ENCODE results near the gene EBLN2. TPM values are rescaled to one million over a fixed set of nuclear protein-coding genes. Genes with fewer than 3 reads are reported as not detected.

Gene EBLN2
- total RNA-seq, 1 donor from 2014 or later = 15.3 TPM

GRCh38 chr3:73049319-73049718 is 12.1 kb upstream of the EBLN2 start:
- H3K79me2 ChIP-seq (ENCODE audit: low read depth) = no peaks in the 10 kb centered on the region
- H3K36me3 ChIP-seq = no peaks in the 10 kb centered on the region
- DNase-seq (ENCODE audit: low spot score) = no peak
- H2AFZ ChIP-seq (replicated peaks) = no peak overlapping the region
- Mint-ChIP-seq H3K27ac (no peak overlapping the region), H3K4me1 (no peaks in the 10 kb centered on the region), H3K36me3 (peaks cover 17% of the 10 kb centered on the region), H3K9me3 (no peaks in the 10 kb centered on the region), H3K4me3 (no peak overlapping the region), H3K27me3 (ENCODE audit: insufficient read depth, low read depth) (no peaks in the 10 kb centered on the region)
- peaks cover 93% of the 10 kb centered on the region for H4K20me1 ChIP-seq (ENCODE audit: low read depth)
- no peak overlapping the region for H3K27ac ChIP-seq
- no peak overlapping the region for H3K4me2 ChIP-seq
- no peak overlapping the region for H3K9ac ChIP-seq
- H3F3A ChIP-seq (ENCODE audit: low read depth) = peaks cover 6% of the 10 kb centered on the region
- no peak for TF ChIP-seq CTCF (IDR thresholded peaks at IDR 0.05)
- TF ChIP-seq EZH2 (IDR thresholded peaks at IDR 0.05) = no peak
- no peak for TF ChIP-seq EZH2phosphoT487 (IDR thresholded peaks at IDR 0.05)
- H3K4me3 ChIP-seq = no peak overlapping the region
- no peaks in the 10 kb centered on the region for H3K9me3 ChIP-seq (ENCODE audit: low read depth)
- no peaks in the 10 kb centered on the region for H3K4me1 ChIP-seq
- no peaks in the 10 kb centered on the region for H3K27me3 ChIP-seq

GRCh38 chr3:73052857-73053256 is 8.6 kb upstream of the EBLN2 start:
- Histone ChIP-seq H3K9me3 (ENCODE audit: low read depth) (no peaks in the 10 kb centered on the region), H3F3A (ENCODE audit: low read depth) (peaks cover 20% of the 10 kb centered on the region), H3K4me2 (no peak overlapping the region), H3K36me3 (no peaks in the 10 kb centered on the region), H3K4me1 (no peaks in the 10 kb centered on the region), H4K20me1 (ENCODE audit: low read depth) (peaks cover 57% of the 10 kb centered on the region), H3K27me3 (no peaks in the 10 kb centered on the region), H3K27ac (no peak overlapping the region), H2AFZ (replicated peaks) (no peak overlapping the region), H3K4me3 (no peak overlapping the region), H3K79me2 (ENCODE audit: low read depth) (peaks cover 25% of the 10 kb centered on the region), H3K9ac (no peak overlapping the region)
- Mint-ChIP-seq H3K4me3 (no peak overlapping the region), H3K27ac (no peak overlapping the region), H3K4me1 (no peaks in the 10 kb centered on the region), H3K36me3 (peaks cover 10% of the 10 kb centered on the region), H3K27me3 (ENCODE audit: insufficient read depth, low read depth) (no peaks in the 10 kb centered on the region), H3K9me3 (no peaks in the 10 kb centered on the region)
- DNase-seq (ENCODE audit: low spot score) = no peak
- TF ChIP-seq CTCF (IDR thresholded peaks at IDR 0.05) (no peak), EZH2phosphoT487 (IDR thresholded peaks at IDR 0.05) (no peak), EZH2 (IDR thresholded peaks at IDR 0.05) (no peak)

DNA sequence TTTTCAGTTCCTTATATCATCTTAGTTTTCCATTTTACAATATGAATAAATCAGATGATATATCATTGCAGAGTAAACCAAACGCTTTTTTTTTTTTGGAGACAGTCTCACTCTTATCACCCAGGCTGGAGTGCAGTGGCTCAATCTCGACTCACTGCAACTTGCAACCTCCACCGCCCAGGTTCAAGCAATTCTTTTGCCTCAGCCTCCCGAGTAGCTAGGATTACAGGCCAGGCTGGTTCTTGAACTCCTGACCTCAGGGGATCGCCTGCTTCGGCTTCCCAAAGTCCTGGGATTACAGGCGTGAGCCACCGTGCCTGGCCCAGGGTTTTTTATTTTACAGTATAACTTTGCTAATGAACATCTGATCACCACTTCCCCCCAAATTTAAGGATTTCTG is 5.9 kb upstream of the EBLN2 start:
- Histone ChIP-seq H3K27me3 (no peaks in the 10 kb centered on the region), H3F3A (ENCODE audit: low read depth) (peaks cover 16% of the 10 kb centered on the region), H3K4me1 (no peaks in the 10 kb centered on the region), H4K20me1 (ENCODE audit: low read depth) (peaks cover 30% of the 10 kb centered on the region), H3K4me3 (no peak overlapping the region), H3K9ac (no peak overlapping the region), H2AFZ (replicated peaks) (no peak overlapping the region), H3K4me2 (no peak overlapping the region), H3K79me2 (ENCODE audit: low read depth) (peaks cover 52% of the 10 kb centered on the region), H3K27ac (no peak overlapping the region), H3K9me3 (ENCODE audit: low read depth) (no peaks in the 10 kb centered on the region), H3K36me3 (no peaks in the 10 kb centered on the region)
- Mint-ChIP-seq H3K27me3 (ENCODE audit: insufficient read depth, low read depth) (no peaks in the 10 kb centered on the region), H3K36me3 (peaks cover 5% of the 10 kb centered on the region), H3K4me1 (no peaks in the 10 kb centered on the region), H3K4me3 (no peak overlapping the region), H3K9me3 (no peaks in the 10 kb centered on the region), H3K27ac (no peak overlapping the region)
- DNase-seq (ENCODE audit: low spot score) = no peak
- TF ChIP-seq EZH2phosphoT487 (IDR thresholded peaks at IDR 0.05) = no peak
- TF ChIP-seq CTCF (IDR thresholded peaks at IDR 0.05) = no peak
- no peak for TF ChIP-seq EZH2 (IDR thresholded peaks at IDR 0.05)

All from neural progenitor cell (in vitro differentiated cells).